GM12872 (cell line): ENCODE results near the gene GYS2.

ENCODE experiments used
- TF ChIP-seq, protein P1 (sequence below): IDR thresholded peaks from 3 replicates; pipeline ENCODE4 v1.5.1; 2011; ENCODE audit warnings: low read depth, mild to moderate bottlenecking, low read length, moderate library complexity; ENCODE audit not compliant: insufficient read depth

The GYS2 gene

DNA sequence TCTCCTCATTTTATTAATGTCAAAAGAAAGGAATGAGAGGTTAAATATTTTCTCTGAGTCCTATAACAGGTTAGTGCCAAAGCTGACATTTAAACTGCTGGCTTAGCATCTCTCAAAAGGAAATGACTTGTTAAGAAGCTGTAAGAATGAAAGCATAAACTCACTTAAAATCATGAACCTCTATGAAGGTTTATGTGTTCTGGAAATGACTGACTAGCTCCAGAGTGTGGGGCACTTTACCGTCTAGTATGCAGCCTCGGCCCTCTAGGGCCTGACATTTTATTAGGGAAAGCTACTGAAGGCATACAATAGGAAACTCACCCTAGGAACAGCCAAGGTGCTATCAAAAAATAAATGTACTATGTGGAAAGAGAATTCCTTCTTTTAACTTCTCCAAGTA lies 43.5 kb downstream of the GYS2 start:
- TF ChIP-seq, protein P1, sequence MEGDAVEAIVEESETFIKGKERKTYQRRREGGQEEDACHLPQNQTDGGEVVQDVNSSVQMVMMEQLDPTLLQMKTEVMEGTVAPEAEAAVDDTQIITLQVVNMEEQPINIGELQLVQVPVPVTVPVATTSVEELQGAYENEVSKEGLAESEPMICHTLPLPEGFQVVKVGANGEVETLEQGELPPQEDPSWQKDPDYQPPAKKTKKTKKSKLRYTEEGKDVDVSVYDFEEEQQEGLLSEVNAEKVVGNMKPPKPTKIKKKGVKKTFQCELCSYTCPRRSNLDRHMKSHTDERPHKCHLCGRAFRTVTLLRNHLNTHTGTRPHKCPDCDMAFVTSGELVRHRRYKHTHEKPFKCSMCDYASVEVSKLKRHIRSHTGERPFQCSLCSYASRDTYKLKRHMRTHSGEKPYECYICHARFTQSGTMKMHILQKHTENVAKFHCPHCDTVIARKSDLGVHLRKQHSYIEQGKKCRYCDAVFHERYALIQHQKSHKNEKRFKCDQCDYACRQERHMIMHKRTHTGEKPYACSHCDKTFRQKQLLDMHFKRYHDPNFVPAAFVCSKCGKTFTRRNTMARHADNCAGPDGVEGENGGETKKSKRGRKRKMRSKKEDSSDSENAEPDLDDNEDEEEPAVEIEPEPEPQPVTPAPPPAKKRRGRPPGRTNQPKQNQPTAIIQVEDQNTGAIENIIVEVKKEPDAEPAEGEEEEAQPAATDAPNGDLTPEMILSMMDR = no peak

DNA sequence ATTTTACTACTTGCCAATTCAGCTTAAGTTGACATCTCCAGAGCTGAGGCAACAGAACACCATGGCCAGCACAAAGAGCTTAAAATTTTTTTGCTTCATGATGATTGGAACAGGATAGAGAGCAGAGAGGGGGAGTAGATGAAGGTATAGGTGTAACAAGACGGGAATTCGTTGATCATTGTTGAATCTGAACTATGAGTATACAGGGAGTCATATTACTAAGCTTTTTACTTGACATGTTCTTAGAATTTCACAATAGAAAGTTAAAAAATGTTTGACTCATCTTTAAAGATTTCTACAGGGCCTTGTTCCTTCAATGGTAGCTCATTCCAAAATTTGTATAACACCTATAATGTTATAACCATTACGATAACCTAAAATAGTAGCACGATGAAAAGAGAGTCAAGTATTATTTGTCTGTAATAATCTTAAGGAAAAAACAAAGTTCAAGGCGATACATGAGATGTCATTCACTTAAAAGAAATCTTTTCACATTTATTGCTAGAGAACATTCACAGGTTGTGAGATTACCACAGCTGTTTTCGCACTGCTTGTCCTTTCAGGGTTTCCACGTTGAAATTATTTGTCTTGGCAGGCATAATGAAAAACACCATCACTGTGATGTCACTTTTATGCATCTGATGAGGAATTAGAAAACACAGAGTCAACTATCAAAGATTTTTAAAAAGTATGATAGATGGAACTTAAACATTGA lies 44.6 kb downstream of the GYS2 start:
- TF ChIP-seq, protein P1 = no peak

DNA sequence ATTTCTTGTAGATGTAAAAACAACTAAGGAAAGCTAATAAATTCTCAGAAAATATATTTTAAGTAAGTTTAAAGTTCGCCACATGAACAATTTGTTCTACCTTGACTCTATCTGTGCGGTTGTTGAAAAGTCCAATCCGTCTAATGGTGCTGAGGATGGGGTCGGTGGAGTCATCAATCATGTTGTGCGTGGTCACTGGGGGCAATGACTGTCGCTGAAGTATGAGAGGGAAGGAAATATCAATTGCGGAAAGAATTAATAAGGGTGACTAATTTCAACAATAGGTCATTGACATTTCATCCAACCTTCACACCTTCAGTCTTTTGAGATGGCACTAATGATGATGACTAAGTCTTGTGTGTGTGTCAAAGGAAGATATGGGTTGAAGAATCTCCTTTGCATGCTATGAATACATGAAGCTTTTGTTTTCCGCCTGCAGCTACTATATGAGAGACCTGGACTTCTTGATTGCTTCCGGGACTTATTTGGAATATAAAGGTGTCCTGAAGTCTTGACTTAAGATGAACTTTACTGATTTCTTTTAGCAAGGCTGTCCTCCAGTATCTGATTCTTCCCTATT lies 46.5 kb downstream of the GYS2 start:
- TF ChIP-seq, protein P1 = no peak

DNA sequence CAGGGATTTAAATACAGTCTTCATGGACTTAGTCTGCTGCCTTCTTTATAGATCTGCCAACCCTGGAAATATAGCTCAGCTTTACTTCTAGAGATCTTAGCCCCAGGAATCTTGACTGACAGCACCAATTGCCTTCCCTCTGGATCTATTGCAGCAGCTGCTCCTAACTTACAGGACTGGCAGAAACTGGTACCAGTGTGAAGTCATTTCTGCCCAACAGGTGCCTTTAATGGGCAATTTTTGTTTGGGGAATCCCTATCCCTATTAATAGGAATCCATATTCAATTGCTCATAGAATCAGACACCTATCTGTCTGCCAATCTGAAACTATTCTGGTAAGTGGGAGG lies 51.3 kb downstream of the GYS2 start:
- TF ChIP-seq, protein P1 = no peak

DNA sequence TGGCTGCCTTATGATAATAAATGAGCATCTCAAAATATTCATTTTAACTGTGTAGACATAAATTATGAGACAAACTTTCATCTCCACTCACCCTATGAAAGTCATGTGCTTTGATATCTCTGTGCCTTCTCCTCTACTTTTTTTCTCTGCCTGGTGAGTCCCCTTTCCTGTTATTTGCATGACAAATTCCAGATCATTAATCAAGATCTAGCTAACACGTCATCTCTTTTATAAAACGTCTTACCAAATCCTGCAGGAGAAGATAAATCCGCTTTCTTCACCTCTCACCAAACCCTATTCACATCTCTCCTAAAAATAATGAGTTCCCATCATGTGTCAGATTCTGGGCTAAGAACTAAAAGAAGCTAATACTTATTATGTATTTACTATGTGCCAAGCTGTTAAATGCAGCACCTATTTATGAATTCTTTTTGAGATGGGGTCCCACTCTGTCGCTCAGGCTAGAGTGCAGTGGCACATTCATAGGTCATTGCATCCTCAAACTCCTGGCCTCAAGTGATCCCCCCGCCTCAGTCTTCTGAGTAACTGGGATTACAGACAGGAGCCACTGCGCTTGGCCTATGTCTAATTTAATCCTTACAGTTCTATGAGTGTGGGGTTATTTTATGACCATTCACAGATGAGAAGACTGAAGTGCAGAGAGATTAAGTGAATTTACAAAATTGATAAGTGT lies 51.9 kb downstream of the GYS2 start:
- TF ChIP-seq, protein P1 = no peak

DNA sequence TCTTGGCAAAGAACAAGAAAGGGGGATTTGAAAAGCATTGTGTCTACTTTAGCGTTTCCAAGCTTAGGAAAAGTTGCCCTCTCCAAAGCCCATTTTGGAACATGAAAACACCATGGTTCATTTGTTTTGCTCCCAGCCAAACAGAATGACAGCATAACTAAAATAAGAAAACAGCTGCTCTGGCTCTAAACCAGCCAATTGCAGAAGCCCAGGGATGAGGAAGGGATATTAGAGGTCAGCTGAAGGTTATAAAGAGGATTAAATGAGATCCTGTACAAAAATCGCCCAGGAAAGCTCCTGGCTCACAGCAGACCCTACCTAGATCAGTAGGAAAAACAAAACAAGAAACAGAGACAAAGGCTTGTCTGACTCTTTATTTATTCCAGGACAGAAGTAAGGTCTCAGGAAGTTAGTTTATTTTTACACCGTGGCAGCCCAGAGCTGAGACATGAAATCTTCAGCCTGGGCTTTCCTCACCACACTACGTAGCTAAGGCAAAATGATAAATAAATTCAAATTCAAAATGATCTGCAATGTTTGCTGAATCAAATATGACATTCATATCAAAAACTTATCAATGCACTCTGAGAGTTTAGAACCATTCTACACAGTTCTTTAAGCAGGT lies 52.7 kb downstream of the GYS2 start:
- TF ChIP-seq, protein P1 = no peak

DNA sequence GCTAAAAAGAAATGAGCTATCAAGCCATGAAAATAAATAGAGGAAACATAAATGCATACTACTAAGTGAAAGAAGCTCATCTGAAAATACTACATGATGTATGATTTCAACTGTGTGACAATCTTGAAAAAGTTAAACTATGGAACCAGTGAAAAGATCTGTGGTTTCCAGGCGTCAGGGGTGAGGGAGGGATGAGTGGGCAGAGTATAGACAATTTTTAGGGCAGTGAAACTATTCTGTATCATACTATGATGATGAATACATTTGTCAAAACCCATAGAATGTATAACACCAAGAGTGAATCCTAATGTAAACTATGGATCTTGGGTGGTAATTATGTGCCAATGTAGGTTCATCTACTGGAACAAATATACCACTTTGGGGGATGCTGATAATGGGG lies 57.2 kb downstream of the GYS2 start:
- TF ChIP-seq, protein P1 = no peak
